HG03354 (cell line): ENCODE measurements around the gene GXYLT2.
"Not testable (repeated sequence)": the region's sequence is repeated elsewhere in the genome, so short reads cannot be mapped to it uniquely, and the experiment has no call there.

ENCODE experiments used
- ATAC-seq: cut with Tn5 transposase; IDR thresholded peaks from one replicate; pipeline ENCODE4 v1.9.1; 2021; ENCODE audit warnings: mild to moderate bottlenecking; ENCODE audit not compliant: unreplicated experiment, poor library complexity, severe bottlenecking

Gene GXYLT2

DNA sequence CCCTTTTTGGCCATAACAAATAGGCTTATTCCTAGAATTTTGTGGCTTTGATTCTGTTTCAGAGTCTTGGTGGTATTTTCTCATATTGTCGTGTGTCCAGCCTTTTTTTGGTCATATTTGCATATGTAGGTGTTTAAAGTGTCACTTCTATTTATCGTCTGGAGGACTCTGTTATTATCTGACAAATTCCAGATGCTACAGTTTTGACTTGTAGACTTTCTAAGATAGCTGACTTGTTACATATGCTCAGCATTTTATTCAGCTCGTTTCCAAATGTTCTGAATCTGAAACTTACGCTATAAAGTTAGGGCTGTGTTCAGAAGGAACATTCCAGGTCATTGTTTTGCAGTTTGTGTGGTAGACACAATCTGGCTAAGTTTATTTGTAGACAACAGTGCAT is 110.6 kb downstream of the GXYLT2 start:
- ATAC-seq, result no peak

DNA sequence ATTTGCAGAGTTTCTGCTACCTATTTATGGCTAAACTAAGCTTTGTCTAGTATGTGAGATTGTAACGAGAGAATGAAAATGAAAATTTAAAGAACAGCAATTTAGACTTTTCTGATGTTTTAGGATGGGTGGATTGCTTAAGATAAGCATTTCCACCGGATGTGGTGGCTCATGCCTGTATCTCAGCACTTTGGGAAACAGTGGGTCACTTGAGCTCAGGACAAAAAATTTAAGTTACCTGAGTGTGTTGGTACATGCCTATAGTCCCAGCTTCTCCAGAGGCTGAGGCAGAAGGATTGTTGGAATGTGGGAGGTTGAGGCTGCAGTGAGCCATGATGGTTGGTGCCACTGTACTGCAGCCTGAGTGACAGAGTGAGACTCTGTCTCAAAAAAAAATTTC is 112.1 kb downstream of the GXYLT2 start:
- no peak for ATAC-seq

DNA sequence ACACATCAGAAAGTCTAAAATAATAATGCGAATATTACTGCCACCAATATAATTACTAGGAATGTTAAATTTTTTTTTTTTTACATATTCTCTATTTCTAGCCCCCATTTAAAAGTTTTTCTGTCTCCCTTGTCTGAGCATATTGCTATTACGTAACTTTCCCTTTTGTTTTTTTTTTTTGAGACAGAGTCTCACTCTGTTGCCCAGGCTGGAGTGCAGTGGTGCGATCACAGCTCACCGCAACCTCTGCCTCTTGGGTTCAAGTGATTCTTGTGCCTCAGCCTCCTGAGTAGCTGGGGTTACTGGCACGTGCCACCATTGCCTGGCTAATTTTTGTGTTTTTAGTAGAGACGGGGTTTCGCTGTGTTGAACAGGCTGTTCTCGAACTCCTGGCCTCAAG is 115.2 kb downstream of the GXYLT2 start:
- not testable (repeated sequence) for ATAC-seq

DNA sequence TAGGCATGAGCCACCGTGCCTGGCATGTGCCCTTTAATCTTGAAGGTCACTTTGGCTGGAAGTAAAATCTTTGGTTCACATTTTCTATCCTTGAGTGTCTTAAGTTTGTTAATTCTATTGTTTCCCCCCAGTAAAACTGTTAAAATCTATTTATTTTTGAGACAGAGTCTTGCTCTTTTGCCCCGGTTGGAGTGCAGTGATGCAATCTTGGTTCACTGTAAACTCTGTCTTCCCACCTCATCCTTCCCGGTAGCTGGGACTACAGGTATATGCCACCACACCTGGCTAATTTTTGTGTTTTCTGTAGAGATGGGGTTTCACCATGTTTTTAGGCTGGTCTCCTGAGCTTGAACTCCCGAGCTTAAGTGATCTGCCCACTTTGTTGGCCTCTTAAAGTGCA is 116.5 kb downstream of the GXYLT2 start:
- ATAC-seq, result no peak

DNA sequence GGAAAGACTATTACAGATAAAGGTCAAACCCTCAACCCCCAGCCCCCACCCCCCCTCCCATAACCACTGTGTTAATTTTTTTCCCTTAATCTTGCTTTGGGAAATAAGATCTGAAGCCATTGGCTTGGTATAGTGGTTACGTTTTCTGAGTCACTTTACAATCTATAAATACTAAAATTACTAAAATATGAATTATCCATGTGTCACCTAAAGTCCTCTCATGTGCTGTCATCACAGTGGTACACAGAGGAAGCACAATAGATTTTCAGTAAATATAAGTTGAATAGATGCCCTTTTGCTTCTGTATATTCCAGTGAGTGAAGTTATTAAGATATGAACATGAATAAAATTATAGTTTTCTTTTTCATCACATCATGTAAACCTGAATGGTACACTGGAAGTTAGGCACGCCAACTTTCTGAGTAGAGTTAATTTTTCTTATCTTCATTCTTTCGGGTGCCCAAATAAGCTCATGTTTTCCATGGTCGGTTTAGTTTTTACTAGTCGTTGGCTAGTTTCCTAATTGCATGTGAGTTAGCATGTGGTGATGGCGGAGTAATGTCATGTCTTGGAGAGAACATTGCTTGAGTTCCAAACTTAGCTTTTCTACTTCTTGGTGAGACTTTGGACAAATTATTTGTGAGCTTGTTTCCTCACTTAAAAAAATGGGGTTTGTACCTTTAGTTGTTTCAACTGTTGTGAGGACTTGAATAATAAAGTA is 120.3 kb downstream of the GXYLT2 start:
- ATAC-seq, result no peak

DNA sequence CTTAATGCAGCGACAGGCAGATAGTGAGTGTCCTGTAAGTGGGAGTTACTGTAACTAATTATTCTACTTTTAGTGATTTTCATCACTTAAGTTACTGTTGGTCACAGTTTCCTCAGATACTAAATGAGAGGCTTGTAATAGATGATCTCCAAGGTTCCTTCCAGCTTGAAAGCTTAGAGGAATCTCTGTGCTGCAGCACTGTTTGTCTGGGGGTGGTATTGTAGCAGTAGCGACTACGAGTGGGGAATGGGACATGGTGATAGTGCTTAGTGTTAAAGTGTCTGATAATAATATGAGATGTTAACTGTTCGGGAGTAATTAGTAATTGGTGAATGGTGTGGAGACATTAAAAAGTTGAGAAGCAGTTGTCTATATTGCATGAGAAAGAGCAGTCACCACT is 121.2 kb downstream of the GXYLT2 start:
- no peak for ATAC-seq

DNA sequence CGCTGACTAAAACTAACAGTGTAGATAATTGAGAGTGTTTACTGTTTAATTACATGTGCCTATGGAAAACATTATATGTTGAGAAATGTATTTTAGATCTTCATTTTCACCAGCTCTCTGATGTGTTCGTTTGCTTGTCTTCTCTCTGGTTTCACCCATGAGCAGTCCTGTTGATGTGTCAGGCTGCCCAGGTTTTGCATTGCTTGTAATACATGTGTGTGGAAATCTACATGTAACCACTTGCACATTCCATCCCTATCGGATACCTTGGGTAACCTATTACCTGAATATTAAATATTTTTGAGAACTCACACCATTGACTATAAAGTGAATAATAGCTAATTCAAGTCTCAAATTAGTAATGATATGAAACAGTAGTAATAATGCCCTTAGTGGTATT is 121.9 kb downstream of the GXYLT2 start:
- ATAC-seq, result no peak

DNA sequence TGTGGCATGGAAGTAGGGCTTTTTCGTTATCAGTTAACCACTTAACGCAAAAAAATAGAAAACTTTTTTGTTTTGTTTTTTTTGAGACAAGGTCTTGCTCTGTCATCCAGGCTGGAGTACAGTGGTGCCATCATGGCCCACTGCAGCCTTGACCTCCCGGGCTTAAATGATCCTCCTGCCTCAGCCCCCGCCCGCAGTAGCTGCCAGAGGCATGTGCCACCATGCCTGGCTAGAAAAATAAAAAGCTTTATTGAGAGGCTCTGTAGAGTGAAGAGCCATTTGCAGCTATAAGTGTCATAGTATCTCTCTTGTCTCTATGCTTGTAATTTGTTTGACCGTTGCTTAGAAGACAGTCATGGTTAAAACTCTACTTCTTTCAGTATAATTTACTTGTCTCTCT is 122.3 kb downstream of the GXYLT2 start:
- no peak for ATAC-seq

DNA sequence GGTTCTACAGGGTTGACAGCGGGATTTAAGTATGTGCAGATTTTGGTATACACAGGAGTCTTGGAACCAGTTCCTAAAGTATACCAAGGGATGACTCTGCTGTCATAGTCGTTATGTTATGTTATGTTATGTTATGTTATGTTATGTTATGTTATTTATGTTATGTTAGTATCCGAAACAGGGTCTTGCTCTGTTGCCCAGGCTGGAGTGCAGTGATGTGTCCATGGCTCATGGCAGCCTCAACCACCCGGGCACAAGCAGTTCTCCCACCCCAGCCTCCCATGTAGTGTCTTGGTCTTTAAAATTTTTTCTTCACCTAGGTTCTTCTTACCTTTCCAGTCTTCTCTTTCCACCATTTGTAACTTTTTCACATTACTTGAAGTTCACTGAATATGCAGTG is 130.5 kb downstream of the GXYLT2 start:
- ATAC-seq, result no peak

DNA sequence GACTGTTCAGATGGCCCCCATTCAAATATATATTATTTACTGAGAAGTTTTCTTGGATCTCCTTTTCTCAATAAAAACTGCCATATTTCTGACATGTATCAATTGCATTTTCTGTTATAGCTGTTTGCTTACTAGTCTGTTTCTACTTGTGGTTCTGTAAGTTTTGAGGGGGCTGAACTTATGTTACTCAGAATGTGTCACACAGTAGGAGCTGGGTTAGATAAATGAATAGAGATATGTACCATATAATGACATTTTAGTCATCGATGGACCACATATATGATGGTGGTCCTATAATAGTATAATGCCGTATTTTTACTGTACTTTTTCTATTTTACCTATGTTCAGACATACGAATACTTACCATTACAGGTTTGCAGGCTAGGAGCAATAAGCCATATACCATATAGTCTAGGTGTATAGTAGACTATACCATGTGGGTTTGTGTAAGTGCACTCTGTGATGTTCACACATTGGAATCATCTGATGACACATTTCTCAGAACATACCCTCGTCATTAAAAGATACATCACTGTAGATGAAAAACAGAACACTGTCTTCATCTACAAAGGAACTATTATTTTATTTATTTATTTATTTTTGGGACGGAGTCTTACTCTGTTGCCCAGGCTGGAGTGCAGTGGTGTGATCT is 131.1 kb downstream of the GXYLT2 start:
- no peak for ATAC-seq

DNA sequence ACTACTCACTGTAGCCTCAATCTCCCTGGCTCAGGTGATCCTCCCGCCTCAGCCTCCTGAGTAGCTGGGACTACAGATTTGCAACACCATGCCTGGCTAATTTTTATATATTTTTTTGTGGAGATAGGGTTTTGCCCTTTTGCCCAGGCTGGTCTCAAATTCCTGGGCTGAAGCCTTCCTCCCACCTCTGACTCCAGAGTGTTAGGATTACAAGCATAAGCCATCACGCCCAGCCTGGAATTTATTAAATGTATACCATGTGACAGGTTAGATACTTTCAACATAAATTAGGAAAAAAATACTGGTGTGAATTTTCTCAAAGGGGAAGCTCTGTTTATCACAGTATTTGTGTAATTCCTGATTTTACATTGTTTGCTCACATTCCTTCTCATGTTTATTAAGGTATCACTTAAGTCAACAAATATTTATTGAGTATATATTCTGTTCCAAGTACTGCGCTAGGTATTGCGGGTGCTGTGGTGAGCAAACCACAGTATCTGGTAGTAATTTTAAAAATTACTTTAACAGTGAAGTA is 133.5 kb downstream of the GXYLT2 start:
- ATAC-seq, result no peak

DNA sequence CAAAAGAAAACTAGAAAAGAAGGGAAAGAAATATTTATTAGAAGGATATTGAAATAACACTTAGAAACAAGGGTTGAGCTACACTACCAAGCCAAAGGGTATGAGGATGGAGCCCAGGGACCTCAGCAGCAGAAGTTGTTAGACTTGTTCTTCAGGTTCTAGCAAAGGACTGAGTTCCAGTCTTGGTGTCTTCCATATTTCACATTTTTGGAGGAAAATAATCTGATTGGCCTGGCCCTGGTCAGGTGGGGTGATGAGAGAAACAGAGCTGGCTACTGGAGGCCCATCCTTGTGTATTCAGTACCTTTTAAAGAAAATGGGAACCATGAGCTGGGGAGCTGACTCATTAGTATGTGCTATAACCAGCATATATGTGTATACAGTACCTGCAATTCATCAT is 137.0 kb downstream of the GXYLT2 start:
- ATAC-seq, result no peak

DNA sequence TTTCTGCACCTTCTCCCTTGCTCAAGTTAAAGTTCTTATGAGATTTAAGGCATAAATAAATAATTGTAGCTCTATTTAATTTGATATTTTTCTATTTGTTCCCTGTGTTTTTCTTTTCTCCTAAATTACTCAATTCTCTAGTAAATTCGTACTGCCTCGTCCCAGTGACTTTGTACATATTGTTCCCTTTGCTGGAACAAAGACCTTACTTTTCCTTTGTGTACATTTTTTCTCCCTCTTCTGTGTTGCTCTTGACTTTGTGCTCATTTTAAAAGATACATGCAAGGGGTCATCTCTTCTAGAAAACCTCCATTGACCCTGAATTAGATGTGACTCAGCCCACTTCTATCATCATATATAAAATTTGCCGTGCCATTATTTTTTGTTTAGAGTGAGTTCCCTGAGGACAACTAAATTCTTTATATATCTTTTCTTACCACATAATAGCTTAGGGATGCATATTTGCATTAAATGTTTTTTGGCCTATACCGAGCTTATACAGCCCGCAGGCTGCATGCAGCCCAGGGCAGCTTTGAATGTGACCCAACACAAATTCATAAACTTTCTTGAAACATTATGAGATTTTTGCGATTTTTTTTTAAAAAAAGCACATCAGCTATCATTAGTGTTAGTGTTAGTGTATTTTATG is 138.4 kb downstream of the GXYLT2 start:
- no peak for ATAC-seq
